Measurements from ENCODE around the gene TTLL12. TPM values are rescaled to one million over a fixed set of nuclear protein-coding genes. Genes with fewer than 3 reads are reported as not detected.

TTLL12 gene
- total RNA-seq, 1 experiment from 2014 or later: 46.4 TPM

- H3K27me3 Mint-ChIP-seq (ENCODE audit: insufficient read depth, unreplicated experiment): no peaks in the 10 kb centered on the region
- CTCF ChIA-PET: no interaction called here
Observed at GRCh38 chr22:43180670-43181069, 6.3 kb downstream of the TTLL12 start.

GRCh38 chr22:43179911-43180195, 7.1 kb downstream of the TTLL12 start:
- POLR2A ChIA-PET: no interaction called here
- Mint-ChIP-seq H3K27me3 (ENCODE audit: insufficient read depth, unreplicated experiment) (no peaks in the 10 kb centered on the region), H3K27ac (ENCODE audit: unreplicated experiment) (no peak overlapping the region), H3K4me3 (ENCODE audit: unreplicated experiment) (no peak overlapping the region), H3K9me3 (ENCODE audit: unreplicated experiment) (no peaks in the 10 kb centered on the region), H3K4me1 (ENCODE audit: low read depth, unreplicated experiment) (peaks cover 9% of the 10 kb centered on the region), H3K36me3 (ENCODE audit: insufficient read depth, unreplicated experiment) (peaks cover 35% of the 10 kb centered on the region)
- intact Hi-C loops (cut with micrococcal nuclease; ENCODE audit: unreplicated experiment): no loop called here
- TF ChIP-seq, protein P1, sequence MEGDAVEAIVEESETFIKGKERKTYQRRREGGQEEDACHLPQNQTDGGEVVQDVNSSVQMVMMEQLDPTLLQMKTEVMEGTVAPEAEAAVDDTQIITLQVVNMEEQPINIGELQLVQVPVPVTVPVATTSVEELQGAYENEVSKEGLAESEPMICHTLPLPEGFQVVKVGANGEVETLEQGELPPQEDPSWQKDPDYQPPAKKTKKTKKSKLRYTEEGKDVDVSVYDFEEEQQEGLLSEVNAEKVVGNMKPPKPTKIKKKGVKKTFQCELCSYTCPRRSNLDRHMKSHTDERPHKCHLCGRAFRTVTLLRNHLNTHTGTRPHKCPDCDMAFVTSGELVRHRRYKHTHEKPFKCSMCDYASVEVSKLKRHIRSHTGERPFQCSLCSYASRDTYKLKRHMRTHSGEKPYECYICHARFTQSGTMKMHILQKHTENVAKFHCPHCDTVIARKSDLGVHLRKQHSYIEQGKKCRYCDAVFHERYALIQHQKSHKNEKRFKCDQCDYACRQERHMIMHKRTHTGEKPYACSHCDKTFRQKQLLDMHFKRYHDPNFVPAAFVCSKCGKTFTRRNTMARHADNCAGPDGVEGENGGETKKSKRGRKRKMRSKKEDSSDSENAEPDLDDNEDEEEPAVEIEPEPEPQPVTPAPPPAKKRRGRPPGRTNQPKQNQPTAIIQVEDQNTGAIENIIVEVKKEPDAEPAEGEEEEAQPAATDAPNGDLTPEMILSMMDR (IDR thresholded peaks at IDR 0.05; ENCODE audit: insufficient read depth in 1 of 2, low read depth in 1 of 2, low read length in 1 of 2, severe bottlenecking in 1 of 2, unreplicated experiment in 1 of 2): no peak
- Histone ChIP-seq H3K4me3 (ENCODE audit: low read depth, low read length) (no peak overlapping the region), H3K27me3 (replicated peaks; ENCODE audit: control insufficient read depth, insufficient read depth, low read length) (no peaks in the 10 kb centered on the region), H3K4me1 (peaks cover 3% of the 10 kb centered on the region; the same call in 1 of the 2 replicates), H3K36me3 (ENCODE audit: control insufficient read depth, insufficient read depth, low read length) (peaks cover 7% of the 10 kb centered on the region), H3K9me3 (no peaks in the 10 kb centered on the region)
- CTCF ChIA-PET: no interaction called here
- BruUV-seq (replicated peaks): no TSS peak
- DNase-seq: no peak

More at GRCh38 chr22:43180670-43181069, 6.3 kb downstream of the TTLL12 start:
- Histone ChIP-seq H3K4me3 (ENCODE audit: low read depth, low read length) (no peak overlapping the region), H3K36me3 (ENCODE audit: control insufficient read depth, insufficient read depth, low read length) (peaks cover 6% of the 10 kb centered on the region), H3K27me3 (replicated peaks; ENCODE audit: control insufficient read depth, insufficient read depth, low read length) (no peaks in the 10 kb centered on the region), H3K4me1 (peaks cover 8% of the 10 kb centered on the region; the same call in 1 of the 2 replicates), H3K9me3 (no peaks in the 10 kb centered on the region)
- TF ChIP-seq, protein P1 (IDR thresholded peaks at IDR 0.05; ENCODE audit: insufficient read depth in 1 of 2, low read depth in 1 of 2, low read length in 1 of 2, severe bottlenecking in 1 of 2, unreplicated experiment in 1 of 2): no peak
- POLR2A ChIA-PET: no interaction called here
- H3K4me1 Mint-ChIP-seq (ENCODE audit: low read depth, unreplicated experiment): peaks cover 17% of the 10 kb centered on the region
- BruUV-seq (replicated peaks): no TSS peak
- H3K36me3 Mint-ChIP-seq (ENCODE audit: insufficient read depth, unreplicated experiment): peaks cover 29% of the 10 kb centered on the region
- no peak overlapping the region for H3K27ac Mint-ChIP-seq (ENCODE audit: unreplicated experiment)
- no peak overlapping the region for H3K4me3 Mint-ChIP-seq (ENCODE audit: unreplicated experiment)
- no peaks in the 10 kb centered on the region for H3K9me3 Mint-ChIP-seq (ENCODE audit: unreplicated experiment)
- intact Hi-C loops (cut with micrococcal nuclease; ENCODE audit: unreplicated experiment): no loop called here
- no peak for DNase-seq

DNA sequence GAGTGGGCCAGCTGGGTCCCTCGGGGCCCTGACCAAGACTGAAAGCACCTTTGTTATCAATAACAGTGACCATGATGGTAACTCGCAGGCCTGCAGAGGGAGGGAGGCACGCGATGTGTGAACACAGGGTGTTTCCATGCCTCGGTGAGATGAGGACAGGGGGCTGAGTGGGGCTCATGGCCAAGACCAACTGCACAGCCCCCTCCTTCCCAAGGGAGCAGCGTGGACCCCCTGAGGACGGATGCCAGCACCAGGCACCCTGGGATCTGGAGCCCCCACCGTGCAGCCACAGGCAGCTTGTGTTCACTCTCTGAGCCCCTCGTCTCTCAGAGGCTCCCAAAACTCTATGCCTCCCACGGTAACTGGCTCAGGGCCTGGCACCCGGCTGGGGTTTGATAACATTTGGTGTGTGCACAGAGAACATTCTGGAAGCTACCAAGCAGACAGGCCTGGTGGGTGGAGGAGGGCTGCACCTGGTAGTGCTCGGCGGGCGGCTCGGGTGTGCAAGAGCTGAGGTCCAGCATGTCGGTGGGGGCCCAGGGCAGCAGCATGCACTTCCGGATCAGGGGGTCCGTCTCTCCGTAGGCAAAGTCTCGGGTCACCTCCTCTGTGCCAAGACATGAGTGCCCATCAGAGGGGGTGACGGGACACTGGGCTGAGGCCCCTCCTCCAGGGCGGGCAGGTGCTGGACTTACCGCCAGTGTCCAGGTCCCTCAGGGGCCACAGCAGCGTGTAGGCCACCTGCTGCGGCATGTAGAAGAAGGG, 7.6 kb downstream of the TTLL12 start:
- ChIA-PET CTCF (no interaction called here), POLR2A (no interaction called here)
- no peaks in the 10 kb centered on the region for H3K9me3 Mint-ChIP-seq (ENCODE audit: unreplicated experiment)
- H3K4me1 Mint-ChIP-seq (ENCODE audit: low read depth, unreplicated experiment): peaks cover 4% of the 10 kb centered on the region
- H3K27me3 ChIP-seq (replicated peaks; ENCODE audit: control insufficient read depth, insufficient read depth, low read length): no peaks in the 10 kb centered on the region
- BruUV-seq (replicated peaks): no TSS peak
- TF ChIP-seq, protein P1 (IDR thresholded peaks at IDR 0.05; ENCODE audit: insufficient read depth in 1 of 2, low read depth in 1 of 2, low read length in 1 of 2, severe bottlenecking in 1 of 2, unreplicated experiment in 1 of 2): no peak
- no peak overlapping the region for H3K4me3 ChIP-seq (ENCODE audit: low read depth, low read length)
- no peak for DNase-seq
- peaks cover under 1% of the 10 kb centered on the region; the same call in 1 of the 2 replicates for H3K4me1 ChIP-seq
- H3K9me3 ChIP-seq: no peaks in the 10 kb centered on the region
- no peak overlapping the region for H3K4me3 Mint-ChIP-seq (ENCODE audit: unreplicated experiment)
- no peak overlapping the region for H3K27ac Mint-ChIP-seq (ENCODE audit: unreplicated experiment)
- peaks cover 7% of the 10 kb centered on the region for H3K36me3 ChIP-seq (ENCODE audit: control insufficient read depth, insufficient read depth, low read length)
- peaks cover 39% of the 10 kb centered on the region for H3K36me3 Mint-ChIP-seq (ENCODE audit: insufficient read depth, unreplicated experiment)
- intact Hi-C loops (cut with micrococcal nuclease; ENCODE audit: unreplicated experiment): no loop called here
- H3K27me3 Mint-ChIP-seq (ENCODE audit: insufficient read depth, unreplicated experiment): no peaks in the 10 kb centered on the region
